ENCODE measurements around the gene SLC6A12. TPM values are rescaled to one million over a fixed set of nuclear protein-coding genes. Genes with fewer than 3 reads are reported as not detected.
A peak's percentile ranks its signal among the peaks of the same experiment; 100 is the strongest.

The SLC6A12 gene
- total and polyA plus RNA-seq, 2 donors from 2014 or later: 45.6 to 130 TPM

GRCh38 chr12:209851-210250 is 4.1 kb downstream of the SLC6A12 start:
- Histone ChIP-seq H3K4me1 (ENCODE audit: control insufficient read depth in 2 of 3, insufficient read depth in 2 of 3, low read depth in 1 of 3, low read length in 3 of 3) (peaks cover 0 to 57% (median 52%) of the 10 kb centered on the region in 3 donors), H3K9me3 (ENCODE audit: control insufficient read depth in 2 of 3, insufficient read depth in 1 of 3, low read length in 3 of 3) (no peaks in the 10 kb centered on the region), H3K9ac (ENCODE audit: low read length in 3 of 3) (peak overlapping the region in 1 of 3 donors; percentile 14), H3K27ac (ENCODE audit: low read depth in 2 of 2, low read length in 2 of 2) (peak overlapping the region; percentile 82 to 87), H3K4me3 (ENCODE audit: low read length in 3 of 3) (no peak overlapping the region), H3K36me3 (ENCODE audit: control insufficient read depth in 2 of 3, insufficient read depth in 3 of 3, low read length in 3 of 3) (peaks cover 0 to 8% (median 5%) of the 10 kb centered on the region in 3 donors), H3K27me3 (ENCODE audit: control insufficient read depth, insufficient read depth, low read length) (no peaks in the 10 kb centered on the region)
- DNase-seq: peak in 1 of 5 donors; percentile 53
- TF ChIP-seq CTCF (IDR thresholded peaks at IDR 0.05; ENCODE audit: borderline replicate concordance, extremely low read depth, insufficient read depth): no peak
- no peak for FAIRE-seq
- intact Hi-C loops (cut with DNase I): no loop called here

- FAIRE-seq (no peak), DNase-seq (peak in 2 of 5 donors; percentile 63 to 75)
- Histone ChIP-seq H3K27me3 (ENCODE audit: control insufficient read depth, insufficient read depth, low read length) (no peaks in the 10 kb centered on the region), H3K4me1 (ENCODE audit: control insufficient read depth in 2 of 3, insufficient read depth in 2 of 3, low read depth in 1 of 3, low read length in 3 of 3) (peaks cover 0 to 54% (median 46%) of the 10 kb centered on the region in 3 donors), H3K4me3 (ENCODE audit: low read length in 3 of 3) (no peak overlapping the region), H3K9me3 (ENCODE audit: control insufficient read depth in 2 of 3, insufficient read depth in 1 of 3, low read length in 3 of 3) (no peaks in the 10 kb centered on the region), H3K9ac (ENCODE audit: low read length in 3 of 3) (no peak overlapping the region), H3K36me3 (ENCODE audit: control insufficient read depth in 2 of 3, insufficient read depth in 3 of 3, low read length in 3 of 3) (peaks cover 0 to 14% (median 5%) of the 10 kb centered on the region in 3 donors), H3K27ac (ENCODE audit: low read depth in 2 of 2, low read length in 2 of 2) (peak overlapping the region; percentile 82 to 87)
- no peak for TF ChIP-seq CTCF (IDR thresholded peaks at IDR 0.05; ENCODE audit: borderline replicate concordance, extremely low read depth, insufficient read depth)
- intact Hi-C loops (cut with DNase I): no loop called here
Observed at GRCh38 chr12:209246-209645, 4.7 kb downstream of the SLC6A12 start.

- no peak for TF ChIP-seq CTCF (IDR thresholded peaks at IDR 0.05; ENCODE audit: borderline replicate concordance, extremely low read depth, insufficient read depth)
- H3K9me3 ChIP-seq (ENCODE audit: control insufficient read depth in 2 of 3, insufficient read depth in 1 of 3, low read length in 3 of 3): no peaks in the 10 kb centered on the region
- peaks cover 0 to 57% (median 43%) of the 10 kb centered on the region in 3 donors for H3K4me1 ChIP-seq (ENCODE audit: control insufficient read depth in 2 of 3, insufficient read depth in 2 of 3, low read depth in 1 of 3, low read length in 3 of 3)
- FAIRE-seq (no peak), DNase-seq (peak in 1 of 5 donors; percentile 68)
- no peak overlapping the region for H3K9ac ChIP-seq (ENCODE audit: low read length in 3 of 3)
- H3K27ac ChIP-seq (ENCODE audit: low read depth in 2 of 2, low read length in 2 of 2): peak overlapping the region; percentile 82 to 87
- H3K36me3 ChIP-seq (ENCODE audit: control insufficient read depth in 2 of 3, insufficient read depth in 3 of 3, low read length in 3 of 3): peaks cover 0 to 18% (median 5%) of the 10 kb centered on the region in 3 donors
- no peak overlapping the region for H3K4me3 ChIP-seq (ENCODE audit: low read length in 3 of 3)
- H3K27me3 ChIP-seq (ENCODE audit: control insufficient read depth, insufficient read depth, low read length): no peaks in the 10 kb centered on the region
- intact Hi-C loops (cut with DNase I): no loop called here
Observed at GRCh38 chr12:208813-209212, 5.1 kb downstream of the SLC6A12 start.

GRCh38 chr12:207804-208203 is 6.2 kb downstream of the SLC6A12 start:
- H3K27me3 ChIP-seq (ENCODE audit: control insufficient read depth, insufficient read depth, low read length): no peaks in the 10 kb centered on the region
- intact Hi-C loops (cut with DNase I): no loop called here
- no peak for FAIRE-seq

More at GRCh38 chr12:207804-208203, 6.2 kb downstream of the SLC6A12 start:
- no peak for TF ChIP-seq CTCF (IDR thresholded peaks at IDR 0.05; ENCODE audit: borderline replicate concordance, extremely low read depth, insufficient read depth)
- Histone ChIP-seq H3K36me3 (ENCODE audit: control insufficient read depth in 2 of 3, insufficient read depth in 3 of 3, low read length in 3 of 3) (peaks cover 0 to 18% (median 5%) of the 10 kb centered on the region in 3 donors), H3K9me3 (ENCODE audit: control insufficient read depth in 2 of 3, insufficient read depth in 1 of 3, low read length in 3 of 3) (no peaks in the 10 kb centered on the region), H3K9ac (ENCODE audit: low read length in 3 of 3) (no peak overlapping the region), H3K4me1 (ENCODE audit: control insufficient read depth in 2 of 3, insufficient read depth in 2 of 3, low read depth in 1 of 3, low read length in 3 of 3) (peaks cover 0 to 49% (median 36%) of the 10 kb centered on the region in 3 donors), H3K4me3 (ENCODE audit: low read length in 3 of 3) (no peak overlapping the region), H3K27ac (ENCODE audit: low read depth in 2 of 2, low read length in 2 of 2) (no peak overlapping the region)
- peak in 1 of 5 donors; percentile 54 for DNase-seq
